Panc1 (cell line): ENCODE results near the gene TTLL12. TPM values are rescaled to one million over a fixed set of nuclear protein-coding genes. Genes with fewer than 3 reads are reported as not detected.

Experiments used
- ATAC-seq: fragments of 200-7000 bp; cut with Tn5 transposase; 2 replicates; pipeline ENCODE4 v1.9.1; 2020; ENCODE audit warnings: mild to moderate bottlenecking, moderate library complexity
- BruUV-seq: library from RNA; stranded (reverse); fragments of 400-500 nt; replicated peaks from 2 replicates; lab custom pipeline; 2021; lab: Mats Ljungman, UMichigan
- CTCF ChIA-PET: fragments of 300-600 bp; sonication (Branson Sonifier 250); formaldehyde crosslinking; loops from one replicate; lab custom pipeline; 2022; ENCODE audit warnings: antibody characterized with exemption; lab: Charles Lee
- POLR2A ChIA-PET: fragments of 300-600 bp; sonication (Branson Sonifier 250); formaldehyde crosslinking; loops from one replicate; lab custom pipeline; 2022; ENCODE audit warnings: antibody characterized with exemption; lab: Charles Lee
- DNase-seq: peaks from one replicate; pipeline ENCODE4 v3.0.0-alpha.2; 2010; ENCODE audit warnings: low read depth, low spot score
- H3K27ac ChIP-seq: 2 replicates; pipeline ENCODE4 v1.5.1; 2011; ENCODE audit warnings: mild to moderate bottlenecking, low read length, inconsistent platforms
- H3K27me3 ChIP-seq: fragments of 200-500 bp; sonication (Bioruptor generic); 2 replicates; pipeline ENCODE4 v1.6.0; 2014; ENCODE audit warnings: low read length, inconsistent platforms; ENCODE audit not compliant: control insufficient read depth, insufficient read depth
- H3K36me3 ChIP-seq: fragments of 200-500 bp; sonication (Bioruptor generic); 2 replicates; pipeline ENCODE4 v1.5.1; 2014; ENCODE audit warnings: inconsistent platforms, mild to moderate bottlenecking, low read length, moderate library complexity; ENCODE audit not compliant: control insufficient read depth, insufficient read depth
- H3K4me1 ChIP-seq: 2 replicates; pipeline ENCODE4 v1.5.1; 2011; ENCODE audit warnings: inconsistent platforms, mild to moderate bottlenecking, low read length, moderate library complexity; ENCODE audit not compliant: control insufficient read depth, insufficient read depth
- H3K4me3 ChIP-seq, 2 experiments: 2 replicates each; pipeline ENCODE4 v1.5.1; 2011 to 2012; ENCODE audit warnings: low read depth in 2 of 2, low read length in 2 of 2, mild to moderate bottlenecking in 2 of 2, inconsistent platforms in 1 of 2, moderate library complexity in 1 of 2
- H3K9me3 ChIP-seq: fragments of 200-500 bp; sonication (Bioruptor generic); 2 replicates; pipeline ENCODE4 v1.5.1; 2014; ENCODE audit warnings: low read depth, mild to moderate bottlenecking, inconsistent platforms, low read length, moderate library complexity; ENCODE audit not compliant: control insufficient read depth, insufficient read depth
- POLR2AphosphoS5 ChIP-seq: IDR thresholded peaks from 2 replicates; pipeline ENCODE4 v1.6.1; 2012; ENCODE audit warnings: mild to moderate bottlenecking, low read depth, low read length, moderate library complexity
- SIN3A ChIP-seq: IDR thresholded peaks from 2 replicates; pipeline ENCODE4 v1.6.1; 2012; ENCODE audit warnings: low read depth, mild to moderate bottlenecking, low read length, moderate library complexity, borderline replicate concordance; ENCODE audit not compliant: insufficient read depth
- TCF7L2 ChIP-seq: IDR thresholded peaks from 2 replicates; pipeline ENCODE4 v1.6.1; 2011; ENCODE audit warnings: mild to moderate bottlenecking, low read depth, low read length, inconsistent platforms
- in situ Hi-C: cut with HindIII; loops from 2 replicates; pipeline ENCODE4 v1.10.0; 2016; ENCODE audit warnings: low sequenced_read_pairs, low pct_unique_long_range_greater_than_20kb
- intact Hi-C: fragments of 100-400 bp; cut with micrococcal nuclease; formaldehyde crosslinking; loops from one replicate; pipeline ENCODE4 v1.10.0; 2022; ENCODE audit not compliant: unreplicated experiment
- total RNA-seq: library from RNA; stranded (reverse); gene quantifications from one replicate; pipeline ENCODE4 v1.2.1, GENCODE V29; 2021; ENCODE audit not compliant: unreplicated experiment
- TF ChIP-seq, protein P1 (sequence below), 2 experiments: IDR thresholded peaks; 2 replicates each; pipeline ENCODE4 v1.6.1; 2011 to 2012; ENCODE audit warnings: low read depth in 2 of 2, control low read depth in 1 of 2, low read length in 1 of 2, mild to moderate bottlenecking in 1 of 2, moderate library complexity in 1 of 2; ENCODE audit not compliant: insufficient read depth in 1 of 2
- TF ChIP-seq, protein P2 (sequence below): fragments of 450-650 bp; IDR thresholded peaks from 2 replicates; pipeline ENCODE4 v1.5.1; 2017; ENCODE audit warnings: mild to moderate bottlenecking

Gene TTLL12
- total RNA-seq, 1 experiment from 2014 or later = 26.3 TPM

DNA sequence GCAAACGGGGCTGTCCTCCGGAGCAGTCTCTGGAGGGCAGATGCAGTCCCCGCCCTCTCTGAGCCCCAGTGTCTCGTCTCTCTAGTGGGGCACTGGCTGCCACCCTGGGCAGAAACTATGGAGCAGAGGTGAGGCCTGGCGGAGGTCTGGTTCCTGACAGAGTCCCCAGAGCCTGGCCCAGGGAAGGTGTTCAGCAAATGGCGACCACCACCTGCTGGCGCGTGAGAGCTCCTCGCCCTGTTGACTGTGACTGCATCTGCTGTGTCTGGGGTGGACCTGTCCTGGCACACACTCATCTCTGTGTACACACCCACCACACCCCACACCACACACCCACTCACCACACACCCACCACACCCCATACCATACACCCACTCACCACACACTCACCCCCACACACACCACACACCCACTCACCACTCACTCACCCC is 18.3 kb upstream of the TTLL12 start:
- Histone ChIP-seq H3K27me3 (no peaks in the 10 kb centered on the region), H3K9me3 (no peaks in the 10 kb centered on the region), H3K36me3 (no peaks in the 10 kb centered on the region), H3K27ac (no peak overlapping the region), H3K4me1 (no peaks in the 10 kb centered on the region), H3K4me3 (no peak overlapping the region)
- no TSS peak for BruUV-seq
- intact Hi-C loops (no loop called here), in situ Hi-C loops (no loop called here)
- TF ChIP-seq, protein P1, sequence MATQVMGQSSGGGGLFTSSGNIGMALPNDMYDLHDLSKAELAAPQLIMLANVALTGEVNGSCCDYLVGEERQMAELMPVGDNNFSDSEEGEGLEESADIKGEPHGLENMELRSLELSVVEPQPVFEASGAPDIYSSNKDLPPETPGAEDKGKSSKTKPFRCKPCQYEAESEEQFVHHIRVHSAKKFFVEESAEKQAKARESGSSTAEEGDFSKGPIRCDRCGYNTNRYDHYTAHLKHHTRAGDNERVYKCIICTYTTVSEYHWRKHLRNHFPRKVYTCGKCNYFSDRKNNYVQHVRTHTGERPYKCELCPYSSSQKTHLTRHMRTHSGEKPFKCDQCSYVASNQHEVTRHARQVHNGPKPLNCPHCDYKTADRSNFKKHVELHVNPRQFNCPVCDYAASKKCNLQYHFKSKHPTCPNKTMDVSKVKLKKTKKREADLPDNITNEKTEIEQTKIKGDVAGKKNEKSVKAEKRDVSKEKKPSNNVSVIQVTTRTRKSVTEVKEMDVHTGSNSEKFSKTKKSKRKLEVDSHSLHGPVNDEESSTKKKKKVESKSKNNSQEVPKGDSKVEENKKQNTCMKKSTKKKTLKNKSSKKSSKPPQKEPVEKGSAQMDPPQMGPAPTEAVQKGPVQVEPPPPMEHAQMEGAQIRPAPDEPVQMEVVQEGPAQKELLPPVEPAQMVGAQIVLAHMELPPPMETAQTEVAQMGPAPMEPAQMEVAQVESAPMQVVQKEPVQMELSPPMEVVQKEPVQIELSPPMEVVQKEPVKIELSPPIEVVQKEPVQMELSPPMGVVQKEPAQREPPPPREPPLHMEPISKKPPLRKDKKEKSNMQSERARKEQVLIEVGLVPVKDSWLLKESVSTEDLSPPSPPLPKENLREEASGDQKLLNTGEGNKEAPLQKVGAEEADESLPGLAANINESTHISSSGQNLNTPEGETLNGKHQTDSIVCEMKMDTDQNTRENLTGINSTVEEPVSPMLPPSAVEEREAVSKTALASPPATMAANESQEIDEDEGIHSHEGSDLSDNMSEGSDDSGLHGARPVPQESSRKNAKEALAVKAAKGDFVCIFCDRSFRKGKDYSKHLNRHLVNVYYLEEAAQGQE (IDR thresholded peaks at IDR 0.05; ENCODE audit: insufficient read depth in 1 of 2, low read depth in 2 of 2, low read length in 1 of 2) = no peak
- TF ChIP-seq SIN3A (no peak), TCF7L2 (no peak), POLR2AphosphoS5 (no peak)
- TF ChIP-seq, protein P2, sequence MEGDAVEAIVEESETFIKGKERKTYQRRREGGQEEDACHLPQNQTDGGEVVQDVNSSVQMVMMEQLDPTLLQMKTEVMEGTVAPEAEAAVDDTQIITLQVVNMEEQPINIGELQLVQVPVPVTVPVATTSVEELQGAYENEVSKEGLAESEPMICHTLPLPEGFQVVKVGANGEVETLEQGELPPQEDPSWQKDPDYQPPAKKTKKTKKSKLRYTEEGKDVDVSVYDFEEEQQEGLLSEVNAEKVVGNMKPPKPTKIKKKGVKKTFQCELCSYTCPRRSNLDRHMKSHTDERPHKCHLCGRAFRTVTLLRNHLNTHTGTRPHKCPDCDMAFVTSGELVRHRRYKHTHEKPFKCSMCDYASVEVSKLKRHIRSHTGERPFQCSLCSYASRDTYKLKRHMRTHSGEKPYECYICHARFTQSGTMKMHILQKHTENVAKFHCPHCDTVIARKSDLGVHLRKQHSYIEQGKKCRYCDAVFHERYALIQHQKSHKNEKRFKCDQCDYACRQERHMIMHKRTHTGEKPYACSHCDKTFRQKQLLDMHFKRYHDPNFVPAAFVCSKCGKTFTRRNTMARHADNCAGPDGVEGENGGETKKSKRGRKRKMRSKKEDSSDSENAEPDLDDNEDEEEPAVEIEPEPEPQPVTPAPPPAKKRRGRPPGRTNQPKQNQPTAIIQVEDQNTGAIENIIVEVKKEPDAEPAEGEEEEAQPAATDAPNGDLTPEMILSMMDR = no peak
- ChIA-PET POLR2A (no interaction called here), CTCF (interaction anchor here (0.7 kb wide), 1 partner anchor 64 kb away, joined by 4 read pairs; no protein-coding TSS in a partner anchor)
- ATAC-seq (no peak), DNase-seq (no peak)

DNA sequence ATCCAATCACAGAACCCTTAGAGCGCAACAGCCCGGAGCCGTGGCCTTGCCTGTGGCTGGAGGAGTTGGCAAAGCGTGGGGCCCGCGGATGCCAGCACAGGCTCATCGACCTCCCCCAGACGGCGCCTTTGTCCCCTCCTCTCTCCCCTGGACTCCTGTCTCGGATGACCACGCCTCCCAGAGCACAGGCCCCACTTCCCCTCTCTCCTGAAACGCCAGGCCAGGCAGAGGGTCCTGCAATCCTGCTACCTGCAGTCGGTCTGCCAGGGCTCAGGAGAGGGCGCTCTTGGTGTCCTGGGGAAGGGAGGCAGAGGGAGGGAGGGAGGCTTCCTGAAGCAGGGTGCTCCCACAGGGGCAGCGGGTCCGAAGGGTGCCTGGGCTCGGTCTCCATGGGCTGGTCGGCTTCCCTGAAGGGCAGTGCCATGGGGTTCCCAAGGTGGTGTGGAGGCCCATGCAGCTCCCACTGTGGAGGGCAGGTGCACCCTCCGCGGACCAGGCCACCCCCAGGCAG is 16.6 kb upstream of the TTLL12 start:
- Histone ChIP-seq H3K4me1 (no peaks in the 10 kb centered on the region), H3K36me3 (no peaks in the 10 kb centered on the region), H3K27me3 (no peaks in the 10 kb centered on the region), H3K9me3 (no peaks in the 10 kb centered on the region), H3K4me3 (no peak overlapping the region), H3K27ac (no peak overlapping the region)
- ATAC-seq (no peak), DNase-seq (no peak)
- POLR2A ChIA-PET = no interaction called here
- no TSS peak for BruUV-seq
- in situ Hi-C loops (no loop called here), intact Hi-C loops (no loop called here)
- CTCF ChIA-PET = no interaction called here
- TF ChIP-seq TCF7L2 (no peak), SIN3A (no peak), POLR2AphosphoS5 (no peak)
- TF ChIP-seq, protein P1 (IDR thresholded peaks at IDR 0.05; ENCODE audit: insufficient read depth in 1 of 2, low read depth in 2 of 2, low read length in 1 of 2) = no peak
- TF ChIP-seq, protein P2 = no peak
